GM23338 (cell line): ENCODE results near the gene PALLD.

Experiments
- CREB1 ChIP-seq: fragments of 250-450 bp; sonication (Bioruptor Pico); IDR thresholded peaks from 2 replicates; pipeline ENCODE4 v1.5.0; 2020; ENCODE audit warnings: low read depth, mild to moderate bottlenecking, moderate library complexity
- CTCF ChIP-seq, 2 experiments: fragments of 200-600 bp in 1 of 2; sonication (generic) in 1 of 2; conservative IDR thresholded peaks; 2 replicates each; pipeline versions ENCODE4 v1.5.1 to v1.6.1; 2016 to 2017; ENCODE audit warnings: antibody characterized with exemption in 2 of 2, low read depth in 2 of 2, mild to moderate bottlenecking in 2 of 2, moderate library complexity in 1 of 2
- ETS1 ChIP-seq: IDR thresholded peaks from 2 replicates; pipeline ENCODE4 v1.6.1; 2016; ENCODE audit warnings: antibody characterized with exemption
- EZH2 ChIP-seq: fragments of 200-600 bp; sonication (generic); IDR thresholded peaks from one replicate; pipeline ENCODE4 v1.8.0; 2017; ENCODE audit warnings: antibody characterized with exemption, mild to moderate bottlenecking, low read depth; ENCODE audit not compliant: unreplicated experiment
- JUNB ChIP-seq: IDR thresholded peaks from one replicate; pipeline ENCODE4 v1.6.1; 2016; ENCODE audit warnings: antibody characterized with exemption; ENCODE audit not compliant: unreplicated experiment
- POLR2AphosphoS5 ChIP-seq: IDR thresholded peaks from 2 replicates; pipeline ENCODE4 v1.6.1; 2016; ENCODE audit warnings: antibody characterized with exemption, low read depth
- REST ChIP-seq: IDR thresholded peaks from one replicate; pipeline ENCODE4 v1.6.1; 2018; ENCODE audit warnings: antibody characterized with exemption; ENCODE audit not compliant: unreplicated experiment

- TF ChIP-seq JUNB = no peak
- no peak for TF ChIP-seq CTCF (conservative IDR thresholded peaks at IDR 0.05; ENCODE audit: low read depth in 2 of 2)
- no peak for TF ChIP-seq EZH2
- TF ChIP-seq REST = no peak
- no peak for TF ChIP-seq CREB1 (CRISPR knock-in tag)
- no peak for TF ChIP-seq ETS1
- no peak for TF ChIP-seq POLR2AphosphoS5
Observed at GRCh38 chr4:168619266-168619631, 122.4 kb downstream of the PALLD start.
